Left ventricle myocardium inferior (tissue), 1 donor: ENCODE results near the gene TFG. TPM values are rescaled to one million over a fixed set of nuclear protein-coding genes. Genes with fewer than 3 reads are reported as not detected.
A peak's percentile ranks its signal among the peaks of the same experiment; 100 is the strongest.

Source experiments
- DNase-seq: peaks from one replicate; pipeline ENCODE4 v3.0.0-alpha.2; 2020
- H3K27ac ChIP-seq: fragments of 200-600 bp; replicated peaks from 2 replicates; pipeline ENCODE4 v1.8.0; 2021
- H3K27me3 ChIP-seq: fragments of 200-600 bp; 2 replicates; pipeline ENCODE4 v1.8.0; 2021; ENCODE audit warnings: low read depth
- H3K36me3 ChIP-seq: fragments of 200-600 bp; 2 replicates; pipeline ENCODE4 v1.8.0; 2021
- H3K4me1 ChIP-seq: fragments of 200-600 bp; 2 replicates; pipeline ENCODE4 v1.8.0; 2021
- H3K4me3 ChIP-seq: fragments of 200-600 bp; 2 replicates; pipeline ENCODE4 v1.8.0; 2021; ENCODE audit warnings: mild to moderate bottlenecking, moderate library complexity
- H3K9me3 ChIP-seq: fragments of 200-600 bp; replicated peaks from 2 replicates; pipeline ENCODE4 v1.8.0; 2021
- intact Hi-C: fragments of 100-400 bp; cut with micrococcal nuclease; formaldehyde crosslinking; loops from one replicate; pipeline ENCODE4 v1.11.0; 2022
- total RNA-seq: library from RNA; stranded (reverse); fragmentation: NEBNext Ultra II Directional; extraction: Animal tissue kit (Norgen Biotek cat#: 25700); gene quantifications from one replicate; pipeline ENCODE4 v1.2.1, GENCODE V29; 2021
- TF ChIP-seq, protein P1 (sequence below): fragments of 200-600 bp; IDR thresholded peaks from 2 replicates; pipeline ENCODE4 v1.8.0; 2021; ENCODE audit warnings: antibody characterized with exemption, mild to moderate bottlenecking, borderline replicate concordance
- donor health status: DM: no; HTN: yes; CAD: no; lungs with severe emphysema.

TFG gene
- total RNA-seq, 1 donor from 2014 or later: 114 TPM

DNA sequence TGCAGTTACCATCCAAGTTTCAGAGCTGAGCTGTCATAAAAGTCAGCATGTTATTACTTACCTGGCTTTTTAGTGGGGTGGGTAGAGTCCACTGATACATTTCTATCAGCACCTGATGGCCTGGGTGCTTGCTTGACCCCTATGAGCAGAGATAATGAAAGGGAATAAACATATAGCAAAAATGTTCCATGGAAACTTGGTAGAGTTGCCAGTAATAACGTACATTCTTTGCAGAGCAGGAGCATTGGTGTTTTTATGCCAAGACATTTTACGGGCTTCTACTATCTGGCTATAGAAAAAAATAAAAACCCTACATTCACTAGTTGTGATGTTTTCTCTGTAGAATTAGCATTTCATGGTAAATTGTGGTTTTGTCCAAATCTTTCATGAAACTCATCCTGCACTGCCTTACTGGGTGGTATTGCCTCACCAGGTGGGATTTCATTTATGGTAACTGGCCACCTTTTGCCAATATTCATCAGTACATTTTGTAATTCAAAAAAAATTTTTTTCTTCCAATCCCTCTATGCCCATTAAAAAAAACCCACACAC, 70.9 kb downstream of the TFG start:
- Histone ChIP-seq H3K9me3 (peaks cover 5% of the 10 kb centered on the region), H3K4me3 (no peak overlapping the region), H3K36me3 (peaks cover 23% of the 10 kb centered on the region), H3K27ac (no peak overlapping the region), H3K27me3 (no peaks in the 10 kb centered on the region), H3K4me1 (peaks cover 6% of the 10 kb centered on the region)
- TF ChIP-seq, protein P1, sequence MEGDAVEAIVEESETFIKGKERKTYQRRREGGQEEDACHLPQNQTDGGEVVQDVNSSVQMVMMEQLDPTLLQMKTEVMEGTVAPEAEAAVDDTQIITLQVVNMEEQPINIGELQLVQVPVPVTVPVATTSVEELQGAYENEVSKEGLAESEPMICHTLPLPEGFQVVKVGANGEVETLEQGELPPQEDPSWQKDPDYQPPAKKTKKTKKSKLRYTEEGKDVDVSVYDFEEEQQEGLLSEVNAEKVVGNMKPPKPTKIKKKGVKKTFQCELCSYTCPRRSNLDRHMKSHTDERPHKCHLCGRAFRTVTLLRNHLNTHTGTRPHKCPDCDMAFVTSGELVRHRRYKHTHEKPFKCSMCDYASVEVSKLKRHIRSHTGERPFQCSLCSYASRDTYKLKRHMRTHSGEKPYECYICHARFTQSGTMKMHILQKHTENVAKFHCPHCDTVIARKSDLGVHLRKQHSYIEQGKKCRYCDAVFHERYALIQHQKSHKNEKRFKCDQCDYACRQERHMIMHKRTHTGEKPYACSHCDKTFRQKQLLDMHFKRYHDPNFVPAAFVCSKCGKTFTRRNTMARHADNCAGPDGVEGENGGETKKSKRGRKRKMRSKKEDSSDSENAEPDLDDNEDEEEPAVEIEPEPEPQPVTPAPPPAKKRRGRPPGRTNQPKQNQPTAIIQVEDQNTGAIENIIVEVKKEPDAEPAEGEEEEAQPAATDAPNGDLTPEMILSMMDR: no peak
- DNase-seq: no peak
- intact Hi-C loops: no loop called here

DNA sequence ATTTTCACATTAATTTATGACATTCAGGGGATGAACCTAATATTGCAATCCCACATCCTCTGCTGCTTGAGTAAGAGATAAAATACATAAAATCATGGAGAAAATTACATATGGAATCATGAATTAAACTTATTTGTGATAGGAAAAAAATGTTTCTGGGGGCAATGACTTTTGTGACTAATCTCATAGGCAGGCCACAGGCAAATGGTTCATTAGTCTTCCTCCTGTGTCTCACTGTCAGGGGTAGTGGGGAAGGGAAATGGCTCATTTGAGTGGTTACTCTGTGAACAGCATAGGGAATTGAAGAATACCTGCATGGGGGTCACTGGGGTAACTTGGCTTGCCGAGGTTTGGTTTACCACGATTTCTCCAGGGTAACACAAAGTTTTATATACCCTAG, 72.0 kb downstream of the TFG start:
- DNase-seq: no peak
- intact Hi-C loops: no loop called here
- peaks cover 16% of the 10 kb centered on the region for H3K9me3 ChIP-seq
- H3K27ac ChIP-seq: no peak overlapping the region
- TF ChIP-seq, protein P1: no peak
- H3K36me3 ChIP-seq: peaks cover 34% of the 10 kb centered on the region
- no peak overlapping the region for H3K4me3 ChIP-seq
- peaks cover 6% of the 10 kb centered on the region for H3K4me1 ChIP-seq
- H3K27me3 ChIP-seq: no peaks in the 10 kb centered on the region

DNA sequence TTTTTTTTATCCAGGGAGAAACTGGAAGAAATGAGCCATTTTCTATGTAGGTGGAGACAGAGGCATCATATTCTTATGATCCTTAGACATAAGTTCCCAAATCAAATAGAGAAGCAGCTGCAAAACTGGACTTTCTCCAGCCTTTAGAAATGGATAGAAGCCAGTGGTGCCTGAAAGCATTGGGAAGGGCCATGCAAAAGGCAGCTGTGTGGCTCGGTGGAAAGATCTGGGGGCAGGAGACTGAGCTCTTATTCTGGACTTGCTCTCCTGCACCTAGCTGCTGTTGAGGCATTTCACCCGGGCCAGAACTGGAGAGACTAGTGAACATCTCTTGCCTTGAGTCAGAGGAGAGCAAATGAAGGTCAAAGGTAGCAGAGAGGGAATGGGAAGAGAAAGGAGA, 73.1 kb downstream of the TFG start:
- Histone ChIP-seq H3K4me1 (peaks cover 6% of the 10 kb centered on the region), H3K9me3 (peaks cover 17% of the 10 kb centered on the region), H3K27me3 (no peaks in the 10 kb centered on the region), H3K4me3 (no peak overlapping the region), H3K27ac (no peak overlapping the region), H3K36me3 (peaks cover 33% of the 10 kb centered on the region)
- TF ChIP-seq, protein P1: no peak
- intact Hi-C loops: no loop called here
- DNase-seq: no peak

DNA sequence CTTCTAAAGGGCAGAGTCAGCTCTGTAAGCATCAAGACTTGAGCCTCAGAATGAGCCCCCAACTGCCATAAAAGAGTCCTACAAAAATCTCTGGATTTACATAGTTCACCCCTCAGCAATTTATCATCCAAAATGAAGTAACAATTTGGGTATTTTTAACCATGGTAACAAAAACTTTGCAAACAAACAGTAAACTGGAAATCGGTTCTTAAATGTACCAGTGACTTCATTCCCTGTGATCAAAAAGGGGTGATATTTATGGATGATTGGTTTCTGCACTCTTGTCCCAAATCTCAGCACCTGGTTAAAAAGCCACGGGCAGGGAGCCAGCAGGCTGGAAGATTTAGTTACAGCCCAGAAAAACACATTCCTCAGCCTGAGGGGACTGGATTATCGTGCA, 73.6 kb downstream of the TFG start:
- Histone ChIP-seq H3K27me3 (no peaks in the 10 kb centered on the region), H3K4me3 (no peak overlapping the region), H3K4me1 (peaks cover 6% of the 10 kb centered on the region), H3K9me3 (peaks cover 17% of the 10 kb centered on the region), H3K36me3 (peaks cover 28% of the 10 kb centered on the region), H3K27ac (peak overlapping the region; percentile 9)
- TF ChIP-seq, protein P1: no peak
- intact Hi-C loops: no loop called here
- no peak for DNase-seq

DNA sequence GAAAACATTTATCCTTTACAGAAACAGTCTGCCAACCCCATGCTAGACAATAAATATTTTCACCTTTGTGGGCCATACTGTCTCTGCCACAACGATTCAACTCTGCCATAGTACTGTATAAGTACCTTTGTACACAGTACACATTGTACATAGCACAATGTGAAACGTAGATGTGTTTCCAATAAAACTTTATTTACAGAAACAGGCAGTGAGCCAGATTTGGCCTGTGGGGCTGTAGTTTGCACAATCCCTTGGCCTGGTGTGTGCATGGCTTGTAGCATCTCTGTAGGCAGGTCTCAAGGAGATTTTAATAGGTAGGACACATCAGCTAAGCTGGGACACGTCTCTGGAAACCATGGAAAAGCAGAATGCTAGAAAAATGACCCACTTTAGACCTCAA, 74.3 kb downstream of the TFG start:
- Histone ChIP-seq H3K9me3 (peaks cover 17% of the 10 kb centered on the region), H3K27ac (no peak overlapping the region), H3K36me3 (peaks cover 24% of the 10 kb centered on the region), H3K4me3 (no peak overlapping the region), H3K27me3 (no peaks in the 10 kb centered on the region), H3K4me1 (peaks cover 6% of the 10 kb centered on the region)
- no peak for DNase-seq
- TF ChIP-seq, protein P1: no peak
- intact Hi-C loops: no loop called here

DNA sequence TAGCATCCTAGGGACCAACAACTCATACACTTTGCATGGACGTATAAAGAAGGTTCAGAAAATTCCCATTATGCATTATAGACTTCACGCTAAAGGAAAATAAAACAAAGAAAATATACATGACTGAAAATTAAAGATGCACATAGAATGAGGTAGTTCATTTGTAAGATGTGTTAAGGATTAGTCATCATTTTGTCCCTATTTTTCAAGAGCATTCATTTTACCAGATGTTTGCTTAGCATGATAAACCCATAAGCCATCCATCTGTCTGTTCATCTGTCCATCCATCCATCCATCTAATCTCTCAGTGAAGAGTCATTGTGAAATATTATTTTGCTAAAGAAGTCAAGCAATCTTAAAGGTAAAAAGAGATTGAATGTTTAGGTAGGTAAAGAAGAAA, 80.3 kb downstream of the TFG start:
- DNase-seq: no peak
- Histone ChIP-seq H3K4me1 (no peaks in the 10 kb centered on the region), H3K36me3 (peaks cover 30% of the 10 kb centered on the region), H3K9me3 (peaks cover 17% of the 10 kb centered on the region), H3K4me3 (no peak overlapping the region), H3K27me3 (no peaks in the 10 kb centered on the region), H3K27ac (no peak overlapping the region)
- TF ChIP-seq, protein P1: no peak
- intact Hi-C loops: no loop called here
